Gastroesophageal sphincter (tissue), 4 donors: ENCODE measurements around the gene PXDN. TPM values are rescaled to one million over a fixed set of nuclear protein-coding genes. Genes with fewer than 3 reads are reported as not detected.

Experiments used
- ATAC-seq: fragments of 150-250 bp; one replicate; pipeline ENCODE4 v1.9.1; 2016; ENCODE audit warnings: mild to moderate bottlenecking, moderate library complexity
- H3K27ac ChIP-seq, 4 donors: fragments of 200-600 bp; sonication (generic) in 3 of 4; 1 replicate in 3 of 4; 2 replicates in 1 of 4; pipeline ENCODE4 v1.5.1; 2016 to 2019
- H3K27me3 ChIP-seq: fragments of 200-600 bp; sonication (generic); one replicate; pipeline ENCODE4 v1.5.1; 2019
- H3K36me3 ChIP-seq, 2 donors: fragments of 200-600 bp; sonication (generic); one replicate each; pipeline ENCODE4 v1.5.1; 2019; ENCODE audit warnings: control low read depth in 1 of 2
- H3K4me1 ChIP-seq, 3 donors: fragments of 200-600 bp; sonication (generic); 1 replicate in 2 of 3; 2 replicates in 1 of 3; pipeline ENCODE4 v1.5.1; 2016 to 2019; ENCODE audit warnings: control low read depth in 2 of 3
- H3K4me3 ChIP-seq, 2 donors: fragments of 200-600 bp; sonication (generic); one replicate each; pipeline ENCODE4 v1.5.1; 2019; ENCODE audit warnings: mild to moderate bottlenecking in 1 of 2, moderate library complexity in 1 of 2
- H3K9me3 ChIP-seq, 3 donors: fragments of 200-600 bp; sonication (generic); one replicate each; pipeline ENCODE4 v1.5.1; 2017 to 2019; ENCODE audit warnings: control low read depth in 2 of 3
- EP300 ChIP-seq: sonication (generic); formaldehyde crosslinking; IDR thresholded peaks from one replicate; pipeline ENCODE4 v1.6.1; 2017; ENCODE audit warnings: antibody characterized with exemption, mild to moderate bottlenecking
- POLR2A ChIP-seq, 2 donors: fragments of 450-650 bp; IDR thresholded peaks; one replicate each; pipeline ENCODE4 v1.6.1; 2017; ENCODE audit warnings: antibody characterized with exemption in 2 of 2, mild to moderate bottlenecking in 2 of 2, moderate library complexity in 1 of 2
- POLR2AphosphoS5 ChIP-seq: sonication (generic); formaldehyde crosslinking; IDR thresholded peaks from one replicate; pipeline ENCODE4 v1.6.1; 2017; ENCODE audit warnings: antibody characterized with exemption
- WGBS, 2 donors: methylation state at CpG; one replicate each; pipeline ENCODE4 v1.1.5; 2018; ENCODE audit warnings: low coverage in 1 of 2; 5-methylcytosine and 5-hydroxymethylcytosine counted together
- total RNA-seq, 4 donors: library from RNA; depleted of rRNA; stranded (reverse); fragments of >200 nt; gene quantifications; one replicate each; pipeline ENCODE4 v1.1.0, GENCODE V29; 2016
- TF ChIP-seq, protein P1 (sequence below), 4 experiments: fragments of 200-600 bp in 2 of 4; fragments of 450-650 bp in 2 of 4; sonication (generic) in 1 of 4; IDR thresholded peaks; one replicate each; pipeline ENCODE4 v1.5.1; 2017 to 2019; ENCODE audit warnings: antibody characterized with exemption in 4 of 4, mild to moderate bottlenecking in 2 of 4, moderate library complexity in 2 of 4

Gene PXDN
- total RNA-seq, 4 donors from 2014 or later, result 19.9 to 95.9 (median 60.9) TPM

- H3K36me3 ChIP-seq, result peaks cover 0 to 57% of the 10 kb centered on the region in 2 donors
- no peak for TF ChIP-seq POLR2AphosphoS5
- TF ChIP-seq, protein P1, sequence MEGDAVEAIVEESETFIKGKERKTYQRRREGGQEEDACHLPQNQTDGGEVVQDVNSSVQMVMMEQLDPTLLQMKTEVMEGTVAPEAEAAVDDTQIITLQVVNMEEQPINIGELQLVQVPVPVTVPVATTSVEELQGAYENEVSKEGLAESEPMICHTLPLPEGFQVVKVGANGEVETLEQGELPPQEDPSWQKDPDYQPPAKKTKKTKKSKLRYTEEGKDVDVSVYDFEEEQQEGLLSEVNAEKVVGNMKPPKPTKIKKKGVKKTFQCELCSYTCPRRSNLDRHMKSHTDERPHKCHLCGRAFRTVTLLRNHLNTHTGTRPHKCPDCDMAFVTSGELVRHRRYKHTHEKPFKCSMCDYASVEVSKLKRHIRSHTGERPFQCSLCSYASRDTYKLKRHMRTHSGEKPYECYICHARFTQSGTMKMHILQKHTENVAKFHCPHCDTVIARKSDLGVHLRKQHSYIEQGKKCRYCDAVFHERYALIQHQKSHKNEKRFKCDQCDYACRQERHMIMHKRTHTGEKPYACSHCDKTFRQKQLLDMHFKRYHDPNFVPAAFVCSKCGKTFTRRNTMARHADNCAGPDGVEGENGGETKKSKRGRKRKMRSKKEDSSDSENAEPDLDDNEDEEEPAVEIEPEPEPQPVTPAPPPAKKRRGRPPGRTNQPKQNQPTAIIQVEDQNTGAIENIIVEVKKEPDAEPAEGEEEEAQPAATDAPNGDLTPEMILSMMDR (IDR thresholded peaks at IDR 0.05), result no peak
- no peaks in the 10 kb centered on the region for H3K27me3 ChIP-seq
- ATAC-seq, result no peak
- no peak overlapping the region for H3K4me3 ChIP-seq
- 96 to 100% methylated on average over 3 of the region's 26 CpGs for WGBS, 2 donors
- H3K4me1 ChIP-seq, result peaks cover 0 to 12% (median 0%) of the 10 kb centered on the region in 3 donors
- H3K9me3 ChIP-seq, result no peaks in the 10 kb centered on the region
- H3K27ac ChIP-seq, result no peak overlapping the region
Observed at GRCh38 chr2:1658394-1659151, 85.7 kb downstream of the PXDN start.

GRCh38 chr2:1656961-1657841, 87.1 kb downstream of the PXDN start:
- no peak for ATAC-seq
- Histone ChIP-seq H3K27ac (peak overlapping the region in 1 of 4 donors; percentile 48), H3K4me3 (no peak overlapping the region), H3K9me3 (no peaks in the 10 kb centered on the region), H3K27me3 (no peaks in the 10 kb centered on the region), H3K4me1 (peaks cover 0 to 26% (median 11%) of the 10 kb centered on the region in 3 donors), H3K36me3 (peaks cover 0 to 43% of the 10 kb centered on the region in 2 donors)
- TF ChIP-seq, protein P1 (IDR thresholded peaks at IDR 0.05), result no peak
- TF ChIP-seq POLR2AphosphoS5 (no peak), POLR2A (IDR thresholded peaks at IDR 0.05) (no peak), EP300 (no peak)
- WGBS, 2 donors, result 80 to 100% methylated on average over 1 of the region's 7 CpGs

- whole genome bisulfite sequencing, 2 donors, result 83 to 92% methylated on average over 2 to 4 of the region's 6 CpGs
- peak overlapping the region in 1 of 4 donors; percentile 48 for H3K27ac ChIP-seq
- no peak for TF ChIP-seq POLR2AphosphoS5
- TF ChIP-seq POLR2A (IDR thresholded peaks at IDR 0.05), result no peak
- TF ChIP-seq, protein P1 (IDR thresholded peaks at IDR 0.05), result no peak
- TF ChIP-seq EP300, result no peak
- H3K27me3 ChIP-seq, result no peaks in the 10 kb centered on the region
- no peaks in the 10 kb centered on the region for H3K9me3 ChIP-seq
- ATAC-seq, result no peak
- H3K36me3 ChIP-seq, result peaks cover 0 to 35% of the 10 kb centered on the region in 2 donors
- peaks cover 0 to 34% (median 14%) of the 10 kb centered on the region in 3 donors for H3K4me1 ChIP-seq
- H3K4me3 ChIP-seq, result no peak overlapping the region
Observed at GRCh38 chr2:1656326-1656960, 87.9 kb downstream of the PXDN start.

DNA sequence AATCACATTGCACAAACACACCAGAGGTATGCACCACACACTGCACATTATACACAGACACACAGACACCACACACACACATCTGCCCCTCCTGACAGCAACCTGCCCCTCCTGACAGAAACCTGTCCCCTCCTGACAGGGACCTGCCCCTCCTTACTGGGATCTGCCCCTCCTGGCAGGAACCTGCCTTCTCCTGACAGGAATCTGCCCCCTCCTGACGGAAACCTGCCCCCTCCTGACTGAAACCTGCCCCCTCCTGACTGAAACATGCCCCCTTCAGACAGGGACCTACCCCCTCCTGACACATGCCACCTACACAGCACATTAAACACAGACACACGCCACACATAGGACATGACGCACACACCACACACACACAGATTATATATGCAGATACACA, 88.9 kb downstream of the PXDN start:
- WGBS, 2 donors, result 80 to 100% methylated on average over 1 of the region's 3 CpGs
- Histone ChIP-seq H3K36me3 (peaks cover 0 to 25% of the 10 kb centered on the region in 2 donors), H3K4me3 (no peak overlapping the region), H3K4me1 (peaks cover 0 to 43% (median 14%) of the 10 kb centered on the region in 3 donors), H3K9me3 (no peaks in the 10 kb centered on the region), H3K27ac (peak overlapping the region in 2 of 4 donors; percentile 33 to 49), H3K27me3 (no peaks in the 10 kb centered on the region)
- ATAC-seq, result no peak
- no peak for TF ChIP-seq POLR2A (IDR thresholded peaks at IDR 0.05)
- TF ChIP-seq, protein P1 (IDR thresholded peaks at IDR 0.05), result no peak
- TF ChIP-seq POLR2AphosphoS5, result no peak
- no peak for TF ChIP-seq EP300
